HCT116 (cell line): Measurements from ENCODE around the gene SLC22A23.

Experiments
- CTCF ChIP-seq, 3 experiments: fragments of 200-600 bp in 1 of 3; sonication (generic) in 1 of 3; IDR thresholded peaks in 2 of 3; conservative IDR thresholded peaks in 1 of 3; 2 replicates each; pipeline ENCODE4 v1.5.1; 2012 to 2017; ENCODE audit warnings: low read depth in 2 of 3, low read length in 2 of 3, antibody characterized with exemption in 1 of 3, borderline replicate concordance in 1 of 3, control low read depth in 1 of 3, mild to moderate bottlenecking in 1 of 3, mixed read lengths in 1 of 3, mixed run types in 1 of 3, moderate library complexity in 1 of 3; ENCODE audit not compliant: insufficient read depth in 1 of 3
- FOSL1 ChIP-seq: IDR thresholded peaks from 2 replicates; pipeline ENCODE4 v1.6.1; 2012; ENCODE audit warnings: low read depth
- MAX ChIP-seq: IDR thresholded peaks from 2 replicates; pipeline ENCODE4 v1.6.1; 2012
- POLR2A ChIP-seq: IDR thresholded peaks from 2 replicates; pipeline ENCODE4 v1.7.0; 2011; ENCODE audit warnings: borderline replicate concordance; ENCODE audit not compliant: insufficient read depth, insufficient read length; ENCODE audit errors: extremely low read depth
- POLR2AphosphoS5 ChIP-seq: IDR thresholded peaks from 2 replicates; pipeline ENCODE4 v1.6.1; 2011; ENCODE audit warnings: mild to moderate bottlenecking, low read depth, low read length, moderate library complexity
- RAD21 ChIP-seq: IDR thresholded peaks from 2 replicates; pipeline ENCODE4 v1.6.1; 2012; ENCODE audit warnings: low read depth, mild to moderate bottlenecking
- REST ChIP-seq: IDR thresholded peaks from 2 replicates; pipeline ENCODE4 v1.6.1; 2012; ENCODE audit warnings: low read depth
- YY1 ChIP-seq: IDR thresholded peaks from 2 replicates; pipeline ENCODE4 v1.6.1; 2011; ENCODE audit warnings: low read length, low read depth, moderate library complexity, mild to moderate bottlenecking; ENCODE audit not compliant: insufficient replicate concordance; ENCODE audit errors: extremely low read depth

DNA sequence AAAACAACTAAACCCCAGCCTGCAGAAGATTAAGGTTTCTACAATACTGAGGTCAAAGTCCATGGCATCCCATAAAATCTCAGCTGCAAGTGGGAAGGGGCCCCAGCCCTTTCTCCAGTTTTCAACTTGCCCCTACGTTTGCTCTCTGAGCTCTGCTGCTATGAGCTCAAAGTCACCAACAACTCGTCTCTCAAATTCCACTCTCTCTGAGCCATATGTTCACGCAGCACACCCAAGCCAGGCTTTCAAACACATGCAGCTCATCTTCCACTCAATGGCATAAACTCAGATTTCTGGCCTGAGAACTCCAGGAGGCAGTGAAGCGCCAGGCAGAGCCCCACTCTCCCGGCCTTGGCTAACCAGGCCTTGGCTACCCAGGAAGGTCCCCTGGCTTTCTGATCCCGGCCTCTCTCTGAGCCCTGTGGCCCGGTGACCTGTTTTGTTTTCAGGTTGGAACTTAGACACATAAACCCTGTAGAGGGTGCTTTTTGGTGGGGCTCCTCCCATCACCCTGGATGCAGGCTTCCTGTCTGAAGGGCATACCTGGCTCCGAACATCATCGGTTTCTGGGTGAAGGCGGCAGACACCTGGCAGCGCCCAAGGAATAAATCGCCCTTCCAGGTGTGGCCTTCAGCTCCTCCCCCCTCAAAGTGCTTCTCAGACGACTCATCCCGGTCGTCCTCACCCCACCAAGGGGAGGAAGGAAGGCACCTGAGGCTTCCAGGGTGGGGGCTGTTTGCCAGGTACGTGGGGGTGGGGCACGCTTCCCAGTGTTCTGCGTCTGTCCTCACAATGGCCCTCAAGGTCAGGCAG is 12.4 kb downstream of the SLC22A23 start:
- TF ChIP-seq CTCF (IDR thresholded peaks at IDR 0.05 in 2 of 3, conservative IDR thresholded peaks at IDR 0.05 in 1 of 3; ENCODE audit: borderline replicate concordance in 1 of 3, insufficient read depth in 1 of 3, low read depth in 2 of 3, low read length in 2 of 3), result no peak
- TF ChIP-seq POLR2A, result no peak
- no peak for TF ChIP-seq FOSL1
- TF ChIP-seq YY1, result no peak
- TF ChIP-seq MAX, result no peak
- no peak for TF ChIP-seq RAD21
- TF ChIP-seq REST, result no peak
- TF ChIP-seq POLR2AphosphoS5, result no peak
